ENCODE measurements around the gene AQP12B. TPM values are rescaled to one million over a fixed set of nuclear protein-coding genes. Genes with fewer than 3 reads are reported as not detected.

Gene AQP12B
- total and polyA plus RNA-seq, 2 of the 13 experiments (the other 11 are each of a cell fraction or from before 2014, with no cell fraction given) = not detected

DNA sequence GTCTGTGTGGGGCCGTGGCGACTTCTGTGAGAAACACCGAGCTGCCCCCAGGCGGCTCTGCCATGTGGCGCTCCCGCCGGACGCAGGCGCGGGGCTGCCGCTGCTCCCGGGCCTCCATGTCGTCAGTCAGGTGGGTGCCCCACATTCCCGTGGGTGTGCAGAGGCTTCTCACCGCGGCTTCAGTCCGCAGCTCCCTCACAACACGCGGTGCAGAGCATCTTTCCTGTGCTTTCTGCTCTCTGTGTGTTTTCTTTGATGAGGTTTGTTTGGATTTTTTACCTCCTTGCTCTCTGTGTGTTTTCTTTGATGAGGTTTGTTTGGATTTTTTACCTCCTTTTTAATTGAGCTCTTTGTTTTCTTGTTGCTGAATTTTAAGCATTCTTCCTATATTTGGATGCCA lies 22.0 kb upstream of the AQP12B start:
- ChIA-PET CTCF (ENCODE audit: low intra/inter-chr PET ratio, low total read pairs) (no interaction called here), POLR2A (no interaction called here)
- Histone ChIP-seq H3K9ac (ENCODE audit: insufficient read depth, low read depth, low read length) (no peak overlapping the region), H4K20me1 (ENCODE audit: insufficient read depth, low read length) (no peaks in the 10 kb centered on the region), H3K9me3 (ENCODE audit: low read length) (no peaks in the 10 kb centered on the region), H3K79me2 (ENCODE audit: insufficient read depth, low read length) (no peaks in the 10 kb centered on the region), H3K4me2 (ENCODE audit: low read depth, low read length) (no peak overlapping the region), H3K4me1 (ENCODE audit: insufficient read depth, low read length) (no peaks in the 10 kb centered on the region), H3K36me3 (replicated peaks in 1 of 2; ENCODE audit: control insufficient read depth in 1 of 2, insufficient read depth in 2 of 2, low read length in 2 of 2) (no peaks in the 10 kb centered on the region), H3K27ac (ENCODE audit: extremely low read length, insufficient read depth, low read length) (no peak overlapping the region), H3K27me3 (ENCODE audit: control insufficient read depth in 1 of 2, insufficient read depth in 2 of 2, low read length in 2 of 2) (peaks cover 33 to 87% of the 10 kb centered on the region in 2 experiments), H2AFZ (ENCODE audit: low read length) (no peak overlapping the region), H3K4me3 (replicated peaks in 1 of 3; ENCODE audit: insufficient read depth in 1 of 3, low read depth in 2 of 3, low read length in 3 of 3) (no peak overlapping the region)
- FAIRE-seq = no peak
- ATAC-seq = no peak; the same call in 2 of the 3 replicates
- TF ChIP-seq, protein P1, sequence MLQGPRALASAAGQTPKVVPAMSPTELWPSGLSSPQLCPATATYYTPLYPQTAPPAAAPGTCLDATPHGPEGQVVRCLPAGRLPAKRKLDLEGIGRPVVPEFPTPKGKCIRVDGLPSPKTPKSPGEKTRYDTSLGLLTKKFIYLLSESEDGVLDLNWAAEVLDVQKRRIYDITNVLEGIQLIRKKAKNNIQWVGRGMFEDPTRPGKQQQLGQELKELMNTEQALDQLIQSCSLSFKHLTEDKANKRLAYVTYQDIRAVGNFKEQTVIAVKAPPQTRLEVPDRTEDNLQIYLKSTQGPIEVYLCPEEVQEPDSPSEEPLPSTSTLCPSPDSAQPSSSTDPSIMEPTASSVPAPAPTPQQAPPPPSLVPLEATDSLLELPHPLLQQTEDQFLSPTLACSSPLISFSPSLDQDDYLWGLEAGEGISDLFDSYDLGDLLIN (CRISPR knock-in tag; IDR thresholded peaks at IDR 0.05; ENCODE audit: borderline replicate concordance) = no peak
- TF ChIP-seq EZH2 (conservative IDR thresholded peaks at IDR 0.05; ENCODE audit: low read depth, low read length) = peak; percentile 80; the same call in 1 of the 2 replicates
- DNase-seq (ENCODE audit: low spot score) = no peak
- in situ Hi-C loops (cut with HindIII; ENCODE audit: extremely low pct_ligation_motif_present, low pct_unique_long_range_greater_than_20kb) = loop anchor here (10.0 kb wide), 1 partner anchor 180 kb away; no protein-coding TSS in a partner anchor
- intact Hi-C loops (cut with micrococcal nuclease; ENCODE audit: unreplicated experiment) = no loop called here
- no TSS peak for BruUV-seq (replicated peaks)
- 13% methylated on average over 19 of the region's 19 CpGs for WGBS (ENCODE audit: low lambda C conversion rate)

DNA sequence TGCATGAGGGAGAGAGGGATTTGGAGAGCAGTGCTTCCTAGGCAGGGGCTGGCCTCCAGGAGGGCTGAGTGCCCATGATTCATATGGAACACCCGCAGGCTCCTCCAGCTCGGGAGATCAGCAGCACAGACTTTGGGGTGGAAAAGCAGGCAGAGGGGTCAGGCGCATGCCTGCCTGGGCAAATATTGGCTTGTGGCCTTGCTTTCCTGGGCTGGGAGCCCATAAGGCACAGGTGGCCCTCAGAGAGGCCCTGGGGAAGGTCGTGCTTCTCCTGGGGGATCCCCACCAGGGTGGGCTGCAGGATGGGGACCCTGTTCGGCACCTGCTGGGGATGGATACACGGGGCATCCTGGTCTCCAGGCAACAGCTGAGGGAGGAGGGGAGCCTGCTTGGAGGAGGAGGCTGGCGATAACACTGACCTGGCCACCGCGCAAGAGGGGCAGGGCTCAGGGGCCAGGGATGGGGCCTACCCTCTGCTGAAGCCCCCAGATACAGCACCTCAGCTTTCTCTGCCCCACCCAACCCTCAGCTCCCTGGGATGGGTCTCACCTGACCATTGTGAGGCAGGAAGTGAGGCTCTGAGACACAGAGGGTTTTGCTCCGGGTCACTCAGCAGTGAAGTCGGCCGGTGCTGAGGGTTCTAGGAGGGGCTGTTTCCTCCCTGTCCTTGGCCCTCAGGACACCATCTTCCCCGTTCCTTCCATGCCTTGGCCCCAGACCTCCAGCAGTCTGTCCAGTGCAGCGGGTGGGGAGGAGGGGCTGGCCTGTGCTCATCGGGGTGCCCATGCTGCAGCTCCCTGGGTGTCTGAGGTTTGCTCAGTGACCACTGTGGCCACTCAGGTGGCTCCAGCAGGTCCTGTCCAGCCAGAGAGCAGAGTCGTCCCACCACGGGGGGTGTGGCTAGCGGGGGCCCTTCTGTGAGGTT lies 21.0 kb upstream of the AQP12B start:
- in situ Hi-C loops (cut with HindIII; ENCODE audit: extremely low pct_ligation_motif_present, low pct_unique_long_range_greater_than_20kb) = loop anchor here (10.0 kb wide), 1 partner anchor 179 kb away; no protein-coding TSS in a partner anchor
- Histone ChIP-seq H3K79me2 (ENCODE audit: insufficient read depth, low read length) (no peaks in the 10 kb centered on the region), H3K27ac (ENCODE audit: extremely low read length, insufficient read depth, low read length) (no peak overlapping the region), H3K4me1 (ENCODE audit: insufficient read depth, low read length) (no peaks in the 10 kb centered on the region), H3K9me3 (ENCODE audit: low read length) (no peaks in the 10 kb centered on the region), H3K36me3 (replicated peaks in 1 of 2; ENCODE audit: control insufficient read depth in 1 of 2, insufficient read depth in 2 of 2, low read length in 2 of 2) (no peaks in the 10 kb centered on the region), H4K20me1 (ENCODE audit: insufficient read depth, low read length) (no peaks in the 10 kb centered on the region), H3K4me2 (ENCODE audit: low read depth, low read length) (no peak overlapping the region), H3K9ac (ENCODE audit: insufficient read depth, low read depth, low read length) (no peak overlapping the region), H3K4me3 (replicated peaks in 1 of 3; ENCODE audit: insufficient read depth in 1 of 3, low read depth in 2 of 3, low read length in 3 of 3) (no peak overlapping the region), H3K27me3 (ENCODE audit: control insufficient read depth in 1 of 2, insufficient read depth in 2 of 2, low read length in 2 of 2) (peaks cover 31 to 79% of the 10 kb centered on the region in 2 experiments), H2AFZ (ENCODE audit: low read length) (no peak overlapping the region)
- CTCF ChIA-PET (ENCODE audit: low intra/inter-chr PET ratio, low total read pairs) = no interaction called here
- no peak for FAIRE-seq
- no peak for DNase-seq (ENCODE audit: low spot score)
- intact Hi-C loops (cut with micrococcal nuclease; ENCODE audit: unreplicated experiment) = no loop called here
- TF ChIP-seq FOXJ3 (CRISPR knock-in tag; IDR thresholded peaks at IDR 0.05; ENCODE audit: borderline replicate concordance) = no peak
- no peak for TF ChIP-seq ZNF468 (CRISPR knock-in tag; IDR thresholded peaks at IDR 0.05)
- peak; percentile 17 for TF ChIP-seq HNRNPLL (IDR thresholded peaks at IDR 0.05; ENCODE audit: low read depth, low read length, poor library complexity, severe bottlenecking)
- no peak for TF ChIP-seq ZNF747 (CRISPR knock-in tag; IDR thresholded peaks at IDR 0.05; ENCODE audit: borderline replicate concordance)
- WGBS (ENCODE audit: low lambda C conversion rate) = 1% methylated on average over 17 of the region's 18 CpGs
- no TSS peak for BruUV-seq (replicated peaks)
- ATAC-seq = no peak; the same call in 2 of the 3 replicates
- POLR2A ChIA-PET = no interaction called here

All from HepG2 (cell line).